ENCODE data around the gene STPG2. TPM values are rescaled to one million over a fixed set of nuclear protein-coding genes. Genes with fewer than 3 reads are reported as not detected.

Gene STPG2
- total RNA-seq, 1 donor: under 0.01 TPM

GRCh38 chr4:97774347-97774989 is 368.8 kb downstream of the STPG2 start:
- Histone ChIP-seq H3K36me3 (ENCODE audit: insufficient read depth, low read length) (no peaks in the 10 kb centered on the region), H3K79me2 (ENCODE audit: insufficient read depth, low read length) (no peaks in the 10 kb centered on the region), H3K4me2 (ENCODE audit: insufficient read depth, low read length) (no peak overlapping the region), H3K4me3 (ENCODE audit: insufficient read depth, low read length) (no peak overlapping the region), H3K27me3 (ENCODE audit: insufficient read depth, low read length) (no peaks in the 10 kb centered on the region), H4K20me1 (ENCODE audit: insufficient read depth, low read length) (no peaks in the 10 kb centered on the region), H3K27ac (ENCODE audit: low read depth, low read length) (no peak overlapping the region), H3K4me1 (ENCODE audit: insufficient read depth, low read length) (no peaks in the 10 kb centered on the region), H2AFZ (ENCODE audit: low read length) (no peak overlapping the region), H3K9me3 (ENCODE audit: low read depth, low read length) (peaks cover 2% of the 10 kb centered on the region)
- no peak for DNase-seq (ENCODE audit: insufficient read length, low spot score, missing footprints)
- TF ChIP-seq CTCF (IDR thresholded peaks at IDR 0.05; ENCODE audit: extremely low read depth, low read depth, low read length): no peak

- Histone ChIP-seq H3K4me3 (ENCODE audit: insufficient read depth, low read length) (no peak overlapping the region), H3K4me1 (ENCODE audit: insufficient read depth, low read length) (no peaks in the 10 kb centered on the region), H3K36me3 (ENCODE audit: insufficient read depth, low read length) (no peaks in the 10 kb centered on the region), H3K27ac (ENCODE audit: low read depth, low read length) (no peak overlapping the region), H3K27me3 (ENCODE audit: insufficient read depth, low read length) (no peaks in the 10 kb centered on the region), H2AFZ (ENCODE audit: low read length) (no peak overlapping the region), H3K79me2 (ENCODE audit: insufficient read depth, low read length) (no peaks in the 10 kb centered on the region), H4K20me1 (ENCODE audit: insufficient read depth, low read length) (no peaks in the 10 kb centered on the region), H3K9me3 (ENCODE audit: low read depth, low read length) (peaks cover 2% of the 10 kb centered on the region), H3K4me2 (ENCODE audit: insufficient read depth, low read length) (no peak overlapping the region)
- no peak for DNase-seq (ENCODE audit: insufficient read length, low spot score, missing footprints)
- no peak for TF ChIP-seq CTCF (IDR thresholded peaks at IDR 0.05; ENCODE audit: extremely low read depth, low read depth, low read length)
These were observed 373.1 kb downstream of the STPG2 start for GRCh38 chr4:97770222-97770621.

- TF ChIP-seq CTCF (IDR thresholded peaks at IDR 0.05; ENCODE audit: extremely low read depth, low read depth, low read length): no peak
- Histone ChIP-seq H3K4me3 (ENCODE audit: insufficient read depth, low read length) (no peak overlapping the region), H4K20me1 (ENCODE audit: insufficient read depth, low read length) (no peaks in the 10 kb centered on the region), H3K27ac (ENCODE audit: low read depth, low read length) (no peak overlapping the region), H3K79me2 (ENCODE audit: insufficient read depth, low read length) (no peaks in the 10 kb centered on the region), H3K4me2 (ENCODE audit: insufficient read depth, low read length) (no peak overlapping the region), H3K9me3 (ENCODE audit: low read depth, low read length) (peaks cover 3% of the 10 kb centered on the region), H3K4me1 (ENCODE audit: insufficient read depth, low read length) (no peaks in the 10 kb centered on the region), H3K27me3 (ENCODE audit: insufficient read depth, low read length) (no peaks in the 10 kb centered on the region), H3K36me3 (ENCODE audit: insufficient read depth, low read length) (no peaks in the 10 kb centered on the region), H2AFZ (ENCODE audit: low read length) (no peak overlapping the region)
- no peak for DNase-seq (ENCODE audit: insufficient read length, low spot score, missing footprints)
These were observed 381.2 kb downstream of the STPG2 start for GRCh38 chr4:97762115-97762512.

GRCh38 chr4:97761445-97762114 is 381.7 kb downstream of the STPG2 start:
- Histone ChIP-seq H3K4me1 (ENCODE audit: insufficient read depth, low read length) (no peaks in the 10 kb centered on the region), H3K27ac (ENCODE audit: low read depth, low read length) (no peak overlapping the region), H3K79me2 (ENCODE audit: insufficient read depth, low read length) (no peaks in the 10 kb centered on the region), H3K4me3 (ENCODE audit: insufficient read depth, low read length) (no peak overlapping the region), H3K27me3 (ENCODE audit: insufficient read depth, low read length) (no peaks in the 10 kb centered on the region), H3K9me3 (ENCODE audit: low read depth, low read length) (peaks cover 3% of the 10 kb centered on the region), H4K20me1 (ENCODE audit: insufficient read depth, low read length) (no peaks in the 10 kb centered on the region), H3K36me3 (ENCODE audit: insufficient read depth, low read length) (no peaks in the 10 kb centered on the region), H3K4me2 (ENCODE audit: insufficient read depth, low read length) (no peak overlapping the region), H2AFZ (ENCODE audit: low read length) (no peak overlapping the region)
- DNase-seq (ENCODE audit: insufficient read length, low spot score, missing footprints): no peak
- TF ChIP-seq CTCF (IDR thresholded peaks at IDR 0.05; ENCODE audit: extremely low read depth, low read depth, low read length): no peak

All from osteoblast (primary cell).